ENCODE data around the gene PDCD4. TPM values are rescaled to one million over a fixed set of nuclear protein-coding genes. Genes with fewer than 3 reads are reported as not detected.

PDCD4 gene
- total and polyA plus RNA-seq, 9 of the 15 experiments (the other 6 are each of a cell fraction or from before 2014, with no cell fraction given): 12.9 to 44.1 (median 33.7) TPM

- TF ChIP-seq NFIX (CRISPR knock-in tag; IDR thresholded peaks at IDR 0.05; ENCODE audit: low read depth): no peak
- TF ChIP-seq BCL6 (CRISPR knock-in tag; IDR thresholded peaks at IDR 0.05): 0 out of 2 replicates have a peak, but pooled peaks have one; percentile 56
- peak; percentile 93 for TF ChIP-seq TEAD4 (IDR thresholded peaks at IDR 0.05; ENCODE audit: low read length)
- TF ChIP-seq TEAD4 (CRISPR knock-in tag; IDR thresholded peaks at IDR 0.05; ENCODE audit: borderline replicate concordance): no peak
- TF ChIP-seq CREM (IDR thresholded peaks at IDR 0.05; ENCODE audit: low read depth): peak; percentile 25
- TF ChIP-seq MAX (CRISPR knock-in tag; IDR thresholded peaks at IDR 0.05): peak; percentile 45; the same call in 1 of the 2 replicates
- no peak for TF ChIP-seq CUX1 (CRISPR knock-in tag; IDR thresholded peaks at IDR 0.05)
- TF ChIP-seq HMGN3 (IDR thresholded peaks at IDR 0.05; ENCODE audit: borderline replicate concordance, extremely low read depth, insufficient read length, low read depth, low read length): peak; percentile 66
- TF ChIP-seq ZNF644 (tag; IDR thresholded peaks at IDR 0.05; ENCODE audit: low read depth): peak; percentile 39; the same call in 1 of the 2 replicates
- TF ChIP-seq HES1 (IDR thresholded peaks at IDR 0.05; ENCODE audit: low read depth): peak; percentile 80
- TF ChIP-seq GATA2 (CRISPR knock-in tag; IDR thresholded peaks at IDR 0.05): peak; percentile 74
- peak; percentile 55 for TF ChIP-seq ZNF316 (IDR thresholded peaks at IDR 0.05)
- peak; percentile 27; the same call in 1 of the 2 replicates for TF ChIP-seq KLF6 (CRISPR knock-in tag; IDR thresholded peaks at IDR 0.05; ENCODE audit: borderline replicate concordance)
- TF ChIP-seq FOXK2 (conservative IDR thresholded peaks at IDR 0.05 in 1 of 2, IDR thresholded peaks at IDR 0.05 in 1 of 2; ENCODE audit: low read depth in 2 of 2): peak; percentile 91 to 95
Measured at GRCh38 chr10:110857265-110858171, 14.2 kb upstream of the PDCD4 start (continued).
